HCT116 (cell line): ENCODE measurements around the gene KNL1. TPM values are rescaled to one million over a fixed set of nuclear protein-coding genes. Genes with fewer than 3 reads are reported as not detected.

ENCODE experiments used
- ATAC-seq: fragments of 200-7000 bp; cut with Tn5 transposase; 2 replicates; pipeline ENCODE4 v1.9.1; 2020; ENCODE audit warnings: mild to moderate bottlenecking, moderate library complexity
- BruUV-seq: library from RNA; stranded (reverse); fragments of 400-500 nt; replicated peaks from 2 replicates; lab custom pipeline; 2021; lab: Mats Ljungman, UMichigan
- CTCF ChIA-PET: fragments of 300-600 bp; sonication (Branson Sonifier 250); formaldehyde crosslinking; loops from one replicate; lab custom pipeline; 2021; ENCODE audit warnings: antibody characterized with exemption; lab: Charles Lee
- POLR2A ChIA-PET: fragments of 300-600, 350-600 bp; sonication (Branson Sonifier 250); formaldehyde crosslinking; loops from one replicate; lab custom pipeline; 2021; ENCODE audit warnings: antibody characterized with exemption; lab: Charles Lee
- RAD21 ChIA-PET, 2 experiments: fragments of 300-600 bp; sonication (Branson Sonifier 250); formaldehyde crosslinking; loops; one replicate each; lab custom pipeline; 2023; ENCODE audit warnings: low total read pairs in 2 of 2; ENCODE audit not compliant: uncharacterized antibody in 2 of 2, unreplicated experiment in 2 of 2, low non-redundant PET in 1 of 2; lab: Charles Lee
- DNase-seq: peaks from one replicate; pipeline ENCODE4 v3.0.0-alpha.2; 2010; ENCODE audit warnings: low read depth, low spot score
- H2AFZ ChIP-seq: fragments of 200-600 bp; shearing (Covaris generic), sonication (generic); 2 replicates; pipeline ENCODE4 v1.6.1; 2017; ENCODE audit warnings: low read depth, mixed run types, mixed read lengths, antibody characterized with exemption, low read length; ENCODE audit not compliant: poor library complexity, severe bottlenecking
- H3K27ac ChIP-seq: 2 replicates; pipeline ENCODE4 v1.5.1; 2012; ENCODE audit warnings: low read depth, low read length
- H3K27me3 ChIP-seq: fragments of 200-600 bp; sonication (generic); 2 replicates; pipeline ENCODE4 v1.6.1; 2016; ENCODE audit warnings: mixed run types, low read length, mixed read lengths; ENCODE audit not compliant: insufficient read depth
- H3K36me3 ChIP-seq, 2 experiments: fragments of 200-500 bp in 1 of 2; fragments of 200-600 bp in 1 of 2; sonication (Bioruptor generic) in 1 of 2; sonication (generic) in 1 of 2; 2 replicates each; pipeline versions ENCODE4 v1.5.1 to v1.6.1; 2014 to 2016; ENCODE audit warnings: low read length in 2 of 2, inconsistent platforms in 1 of 2, mixed read lengths in 1 of 2, mixed run types in 1 of 2; ENCODE audit not compliant: insufficient read depth in 2 of 2, control insufficient read depth in 1 of 2
- H3K4me1 ChIP-seq, 2 experiments: fragments of 200-600 bp in 1 of 2; sonication (generic) in 1 of 2; 2 replicates each; pipeline versions ENCODE4 v1.5.1 to v1.6.1; 2012 to 2017; ENCODE audit warnings: low read length in 2 of 2, inconsistent platforms in 1 of 2, mild to moderate bottlenecking in 1 of 2, mixed read lengths in 1 of 2, mixed run types in 1 of 2, moderate library complexity in 1 of 2; ENCODE audit not compliant: insufficient read depth in 2 of 2, control insufficient read depth in 1 of 2
- H3K4me2 ChIP-seq: fragments of 200-600 bp; sonication (generic); 2 replicates; pipeline ENCODE4 v1.6.1; 2017; ENCODE audit warnings: mixed run types, low read length, mixed read lengths
- H3K4me3 ChIP-seq, 2 experiments: fragments of 200-600 bp in 1 of 2; sonication (generic) in 1 of 2; replicated peaks in 1 of 2; 2 replicates each; pipeline ENCODE4 v1.5.1; 2011 to 2016; ENCODE audit warnings: low read length in 2 of 2, control low read depth in 1 of 2, low read depth in 1 of 2, mild to moderate bottlenecking in 1 of 2, mixed read lengths in 1 of 2, mixed run types in 1 of 2
- H3K79me2 ChIP-seq: fragments of 200-600 bp; sonication (generic); 2 replicates; pipeline ENCODE4 v1.6.1; 2017; ENCODE audit warnings: mild to moderate bottlenecking, mixed run types, low read length, moderate library complexity, mixed read lengths; ENCODE audit not compliant: insufficient read depth
- H3K9ac ChIP-seq: fragments of 200-600 bp; sonication (generic); 2 replicates; pipeline ENCODE4 v1.6.1; 2016; ENCODE audit warnings: low read length, mixed read lengths
- H3K9me2 ChIP-seq: fragments of 200-600 bp; sonication (generic), shearing (Covaris generic); 2 replicates; pipeline ENCODE4 v1.6.1; 2017; ENCODE audit warnings: mixed run types, mild to moderate bottlenecking, moderate library complexity; ENCODE audit not compliant: insufficient read depth
- H3K9me3 ChIP-seq, 2 experiments: fragments of 200-500 bp in 1 of 2; fragments of 200-600 bp in 1 of 2; sonication (Bioruptor generic) in 1 of 2; sonication (generic) in 1 of 2; 2 replicates each; pipeline ENCODE4 v1.6.1; 2014 to 2017; ENCODE audit warnings: low read length in 2 of 2, mixed read lengths in 2 of 2, inconsistent platforms in 1 of 2, low read depth in 1 of 2, mild to moderate bottlenecking in 1 of 2, mixed run types in 1 of 2, moderate library complexity in 1 of 2; ENCODE audit not compliant: control insufficient read depth in 1 of 2, insufficient read depth in 1 of 2
- H4K20me1 ChIP-seq: fragments of 200-600 bp; sonication (generic), shearing (Covaris generic); 2 replicates; pipeline ENCODE4 v1.6.1; 2017; ENCODE audit warnings: mixed run types, mild to moderate bottlenecking, moderate library complexity; ENCODE audit not compliant: insufficient read depth
- CBX3 ChIP-seq: IDR thresholded peaks from 2 replicates; pipeline ENCODE4 v1.6.1; 2012; ENCODE audit warnings: low read depth
- CEBPB ChIP-seq: IDR thresholded peaks from 2 replicates; pipeline ENCODE4 v1.6.1; 2012; ENCODE audit warnings: low read depth
- CTCF ChIP-seq, 3 experiments: fragments of 200-600 bp in 1 of 3; sonication (generic) in 1 of 3; IDR thresholded peaks in 2 of 3; conservative IDR thresholded peaks in 1 of 3; 2 replicates each; pipeline ENCODE4 v1.5.1; 2012 to 2017; ENCODE audit warnings: low read depth in 2 of 3, low read length in 2 of 3, antibody characterized with exemption in 1 of 3, borderline replicate concordance in 1 of 3, control low read depth in 1 of 3, mild to moderate bottlenecking in 1 of 3, mixed read lengths in 1 of 3, mixed run types in 1 of 3, moderate library complexity in 1 of 3; ENCODE audit not compliant: insufficient read depth in 1 of 3
- EGR1 ChIP-seq: IDR thresholded peaks from 2 replicates; pipeline ENCODE4 v1.6.1; 2012; ENCODE audit warnings: low read depth
- ELF1 ChIP-seq: IDR thresholded peaks from 2 replicates; pipeline ENCODE4 v1.6.1; 2012; ENCODE audit warnings: low read depth, borderline replicate concordance
- EZH2 ChIP-seq: fragments of 200-600 bp; sonication (generic); IDR thresholded peaks from 2 replicates; pipeline ENCODE4 v1.6.1; 2017; ENCODE audit warnings: antibody characterized with exemption, mixed run types
- EZH2phosphoT487 ChIP-seq: fragments of 200-600 bp; IDR thresholded peaks from 2 replicates; pipeline ENCODE4 v1.6.1; 2018; ENCODE audit warnings: antibody characterized with exemption, borderline replicate concordance
- JUND ChIP-seq: IDR thresholded peaks from 2 replicates; pipeline ENCODE4 v1.6.1; 2012
- POLR2A ChIP-seq: IDR thresholded peaks from 2 replicates; pipeline ENCODE4 v1.7.0; 2011; ENCODE audit warnings: borderline replicate concordance; ENCODE audit not compliant: insufficient read depth, insufficient read length; ENCODE audit errors: extremely low read depth
- RAD21 ChIP-seq: IDR thresholded peaks from 2 replicates; pipeline ENCODE4 v1.6.1; 2012; ENCODE audit warnings: low read depth, mild to moderate bottlenecking
- TCF7L2 ChIP-seq: IDR thresholded peaks from 2 replicates; pipeline ENCODE4 v1.7.0; 2011; ENCODE audit warnings: borderline replicate concordance, inconsistent platforms; ENCODE audit not compliant: insufficient read depth, insufficient read length; ENCODE audit errors: extremely low read depth
- ZBTB33 ChIP-seq: IDR thresholded peaks from 2 replicates; pipeline ENCODE4 v1.6.1; 2011; ENCODE audit warnings: mild to moderate bottlenecking, low read length, moderate library complexity; ENCODE audit not compliant: insufficient replicate concordance; ENCODE audit errors: extremely low read depth
- ZFX ChIP-seq: fragments of 450-650 bp; IDR thresholded peaks from 2 replicates; pipeline ENCODE4 v1.6.1; 2017
- intact Hi-C: fragments of 100-400 bp; cut with micrococcal nuclease; formaldehyde crosslinking; loops from 2 replicates; pipeline ENCODE4 v1.10.0; 2022
- total RNA-seq: library from RNA; stranded (reverse); gene quantifications from one replicate; pipeline ENCODE4 v1.2.1, GENCODE V29; 2021; ENCODE audit not compliant: unreplicated experiment
- TF ChIP-seq, protein P1 (sequence below): IDR thresholded peaks from 2 replicates; pipeline ENCODE4 v1.6.1; 2012

KNL1 gene
- total RNA-seq, 1 experiment from 2014 or later = 30.6 TPM

DNA sequence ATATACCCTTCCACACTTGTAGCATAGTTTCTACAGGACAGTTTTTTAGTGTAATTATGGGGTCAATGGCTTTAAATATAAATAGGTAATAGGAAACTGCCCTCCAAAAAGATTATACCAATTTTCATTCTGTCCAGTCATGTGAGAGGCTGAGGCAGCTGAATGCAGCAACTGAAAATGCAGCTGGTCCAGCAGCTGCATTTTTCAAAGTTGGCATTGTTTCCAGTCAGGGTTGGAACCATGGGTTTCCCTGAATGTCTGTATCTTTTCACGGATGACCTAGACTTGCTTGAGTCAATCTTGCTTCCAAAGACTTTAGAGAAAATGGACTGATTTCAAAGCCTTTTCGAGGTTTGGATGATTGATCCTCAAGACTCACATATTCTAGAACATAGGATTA lies 9.9 kb upstream of the KNL1 start (continued):
- TF ChIP-seq CTCF (IDR thresholded peaks at IDR 0.05 in 2 of 3, conservative IDR thresholded peaks at IDR 0.05 in 1 of 3; ENCODE audit: borderline replicate concordance in 1 of 3, insufficient read depth in 1 of 3, low read depth in 2 of 3, low read length in 2 of 3) = no peak
- TF ChIP-seq EGR1 = no peak
- TF ChIP-seq JUND = no peak
- TF ChIP-seq, protein P1, sequence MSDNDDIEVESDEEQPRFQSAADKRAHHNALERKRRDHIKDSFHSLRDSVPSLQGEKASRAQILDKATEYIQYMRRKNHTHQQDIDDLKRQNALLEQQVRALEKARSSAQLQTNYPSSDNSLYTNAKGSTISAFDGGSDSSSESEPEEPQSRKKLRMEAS = no peak
- TF ChIP-seq EZH2 = no peak
- no peak for TF ChIP-seq ELF1
- TF ChIP-seq RAD21 = no peak

GRCh38 chr15:40590667-40591050 lies 3.4 kb upstream of the KNL1 start:
- ATAC-seq = no peak
- Histone ChIP-seq H2AFZ (peak overlapping the region; percentile 75), H3K9me3 (no peaks in the 10 kb centered on the region), H3K36me3 (no peaks in the 10 kb centered on the region), H4K20me1 (no peaks in the 10 kb centered on the region), H3K79me2 (peaks cover 12% of the 10 kb centered on the region), H3K4me2 (no peak overlapping the region), H3K27ac (no peak overlapping the region), H3K4me1 (peaks cover 0 to 20% of the 10 kb centered on the region in 2 experiments; a peak in 2 of 4 replicates), H3K4me3 (no peak overlapping the region), H3K9me2 (no peaks in the 10 kb centered on the region), H3K27me3 (no peaks in the 10 kb centered on the region), H3K9ac (no peak overlapping the region)
- CTCF ChIA-PET = interaction anchor here (1.7 to 2.6 kb wide), 3 partner anchors 9 to 283 kb away, joined by 4 to 13 read pairs (median 5); no protein-coding TSS in a partner anchor
- no TSS peak for BruUV-seq
- intact Hi-C loops = loop anchor here (5.0 to 10.0 kb wide), 2 partner anchors 194 to 302 kb away; partner anchors contain the start of gene VPS18
- POLR2A ChIA-PET = interaction anchor here (1.0 kb wide), 1 partner anchor 26 kb away, joined by 3 read pairs; the partner anchor contains the start of gene CCDC32
- TF ChIP-seq EZH2 (no peak), JUND (no peak), CEBPB (no peak), ZBTB33 (no peak), POLR2A (no peak), ZFX (no peak), TCF7L2 (no peak), EZH2phosphoT487 (no peak), CBX3 (no peak)
- RAD21 ChIA-PET = no interaction called here
- no peak for DNase-seq
